Fibroblast of skin of abdomen (primary cell): ENCODE data around the gene CSF2RB.
A peak's percentile ranks its signal among the peaks of the same experiment; 100 is the strongest.

Experiments used
- DNase-seq: peaks from one replicate; pipeline ENCODE4 v3.0.0-alpha.2; 2013

Gene CSF2RB

GRCh38 chr22:36891646-36892045 lies 21.8 kb upstream of the CSF2RB start:
- no peak for DNase-seq

- no peak for DNase-seq
Observed at GRCh38 chr22:36892292-36892691, 21.1 kb upstream of the CSF2RB start.

GRCh38 chr22:36893262-36893661 lies 20.2 kb upstream of the CSF2RB start:
- no peak for DNase-seq

DNA sequence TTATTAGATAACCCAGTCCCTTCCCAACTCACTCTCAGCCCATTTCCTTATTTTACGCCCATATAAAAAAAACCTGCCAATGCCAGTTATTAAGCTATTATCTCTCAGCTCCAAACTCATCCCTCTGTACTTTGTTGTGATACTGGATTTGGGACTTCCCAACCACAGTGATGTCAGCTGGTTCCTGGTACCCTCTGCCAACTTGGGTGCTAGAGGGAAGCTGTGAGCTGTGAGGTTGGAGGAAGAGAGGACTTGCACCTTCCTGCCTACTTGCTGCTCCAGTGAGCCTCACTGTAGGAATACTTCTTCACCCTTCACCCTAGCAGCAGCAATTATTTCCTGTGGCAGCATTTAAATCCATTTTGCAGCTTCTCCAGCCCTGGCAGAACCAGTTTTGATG lies 19.2 kb upstream of the CSF2RB start:
- DNase-seq, result no peak

- no peak for DNase-seq
Observed at GRCh38 chr22:36897611-36898010, 15.8 kb upstream of the CSF2RB start.

GRCh38 chr22:36898690-36899089 lies 14.7 kb upstream of the CSF2RB start:
- DNase-seq, result no peak

DNA sequence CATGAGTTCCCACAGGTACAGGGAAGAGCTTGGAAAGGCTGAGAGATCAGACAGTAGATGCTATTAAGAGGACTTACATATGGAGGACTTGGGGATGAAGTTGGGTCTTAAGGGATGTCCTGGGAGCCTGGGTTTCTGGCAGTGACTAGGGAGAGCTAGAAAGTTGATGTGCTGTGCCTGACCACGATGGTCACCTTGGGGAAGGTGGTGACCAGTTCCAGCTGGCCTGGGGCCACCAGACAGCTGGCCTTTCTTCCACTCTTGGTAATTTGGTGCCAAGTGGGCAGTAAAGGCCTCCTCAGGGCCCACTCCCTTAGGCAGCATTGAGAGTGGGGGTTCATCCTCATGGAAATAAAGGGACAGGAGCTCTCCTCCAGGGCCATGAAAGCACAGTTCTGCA lies 13.9 kb upstream of the CSF2RB start:
- DNase-seq, result no peak

DNA sequence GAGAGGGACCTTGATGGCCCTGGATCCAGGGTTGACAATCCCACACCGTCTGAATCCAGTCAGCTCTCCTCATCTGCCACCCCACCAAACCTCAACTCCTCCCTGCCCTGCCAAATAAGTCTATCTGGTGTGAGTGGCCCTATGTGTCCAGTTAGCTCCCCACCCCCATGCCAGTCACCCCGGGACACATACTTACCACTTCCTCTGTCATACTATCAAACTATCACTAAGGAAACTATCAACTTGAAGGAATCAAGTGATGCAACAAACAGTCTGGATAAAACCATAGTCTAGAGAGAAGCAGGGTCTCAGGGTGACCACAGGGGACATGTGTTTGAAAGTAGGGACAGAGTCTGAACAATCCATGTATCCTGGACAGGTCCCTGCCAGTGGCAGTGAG lies 13.2 kb upstream of the CSF2RB start:
- DNase-seq, result no peak

DNA sequence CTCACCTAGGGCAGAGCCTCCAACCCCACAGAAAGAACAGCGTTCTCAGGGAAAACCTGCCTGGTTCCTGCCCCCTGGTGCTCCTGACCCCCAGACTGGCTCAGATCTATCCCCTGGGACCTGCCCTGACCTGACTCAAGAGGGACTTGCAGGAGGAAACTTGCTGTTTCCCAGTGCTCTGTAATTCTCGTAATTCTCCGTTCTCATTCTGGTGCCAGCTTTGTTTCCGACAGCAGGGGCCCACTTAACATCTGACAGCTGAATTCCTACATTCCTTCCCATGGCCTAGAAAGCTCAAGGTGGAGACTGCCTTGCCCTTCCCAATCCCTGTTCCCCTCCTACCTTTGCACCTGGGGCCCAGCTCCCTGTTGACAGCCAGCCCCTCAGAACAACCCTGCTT lies 12.5 kb upstream of the CSF2RB start:
- DNase-seq, result no peak

GRCh38 chr22:36901411-36902142 lies 11.9 kb upstream of the CSF2RB start:
- DNase-seq, result no peak

GRCh38 chr22:36902143-36902926 lies 11.1 kb upstream of the CSF2RB start:
- DNase-seq, result no peak

- no peak for DNase-seq
Observed at GRCh38 chr22:36904260-36904880, 9.1 kb upstream of the CSF2RB start.

GRCh38 chr22:36907253-36908195 lies 5.9 kb upstream of the CSF2RB start:
- no peak for DNase-seq

DNA sequence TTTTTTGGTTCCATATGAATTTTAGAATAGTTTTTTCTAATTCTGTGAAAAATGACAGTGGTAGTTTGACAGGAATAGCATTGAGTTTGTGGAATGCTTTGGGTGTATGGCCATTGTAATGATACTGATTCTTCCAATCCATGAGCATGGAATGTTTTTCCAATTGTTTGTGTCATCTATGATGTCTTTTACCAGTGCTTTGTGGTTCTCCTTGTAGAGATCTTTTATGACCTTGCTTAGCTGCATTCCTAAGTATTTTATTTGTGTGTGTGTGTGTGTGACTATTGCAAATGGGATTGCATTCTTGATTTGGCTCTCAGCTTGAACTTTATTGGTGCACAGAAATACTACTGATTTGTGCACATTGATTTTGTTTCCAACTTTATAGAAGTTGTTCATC lies 3.0 kb upstream of the CSF2RB start:
- DNase-seq, result no peak

- peak; percentile 17 for DNase-seq
Observed at GRCh38 chr22:36911887-36912661, 1.4 kb upstream of the CSF2RB start.

GRCh38 chr22:36912694-36913426 lies 568 bp upstream of the CSF2RB start:
- DNase-seq, result no peak

DNA sequence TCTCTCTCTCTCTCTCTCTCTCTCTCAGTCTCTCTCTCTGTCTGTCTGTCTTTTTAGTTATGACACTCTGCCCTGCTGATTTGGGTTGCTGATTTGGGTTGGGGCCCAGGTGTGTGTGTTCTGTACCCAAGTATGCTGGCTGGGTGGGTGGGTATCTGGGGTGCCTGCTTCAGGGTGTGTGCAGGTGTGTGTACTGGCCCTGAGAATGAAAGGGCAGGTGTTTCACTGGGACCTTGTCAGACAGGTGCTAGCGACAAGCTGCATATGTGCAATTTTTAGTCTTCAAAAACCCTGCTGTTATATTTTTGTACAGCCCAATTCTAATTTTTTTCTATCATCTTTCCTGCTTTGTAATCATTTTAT lies 943 bp downstream of the CSF2RB start:
- no peak for DNase-seq

DNA sequence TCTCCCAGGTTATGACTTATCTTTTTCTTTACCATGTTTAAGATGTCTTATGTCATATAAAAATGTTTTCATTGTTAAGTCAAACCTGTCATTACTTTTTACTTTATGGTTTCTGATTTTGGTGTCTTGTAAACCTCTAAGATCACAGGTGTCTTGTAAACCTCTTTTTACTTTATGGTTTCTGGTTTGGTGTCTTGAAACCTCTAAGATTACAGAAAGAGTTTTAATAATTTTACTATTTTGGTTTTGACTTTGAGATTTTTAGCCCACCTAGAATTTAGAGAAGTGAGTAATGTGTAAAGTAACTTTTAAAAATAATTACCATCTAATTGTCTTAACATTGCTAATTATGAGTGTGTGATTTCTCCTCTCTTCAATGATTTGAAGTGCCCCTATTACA lies 2.6 kb downstream of the CSF2RB start:
- no peak for DNase-seq

GRCh38 chr22:36918586-36919284 lies 5.3 kb downstream of the CSF2RB start:
- DNase-seq, result no peak

- DNase-seq, result no peak
Observed at GRCh38 chr22:36921309-36922104, 8.1 kb downstream of the CSF2RB start.
